ENCODE data around the gene AIFM1.

- TF ChIP-seq TCF4 (CRISPR knock-in tag; IDR thresholded peaks at IDR 0.05; ENCODE audit: borderline replicate concordance): no peak
- TF ChIP-seq ZC3H10 (CRISPR knock-in tag; IDR thresholded peaks at IDR 0.05): no peak
- TF ChIP-seq CSRNP3 (CRISPR knock-in tag; IDR thresholded peaks at IDR 0.05): no peak
- no peak for TF ChIP-seq ZNF8 (CRISPR knock-in tag; IDR thresholded peaks at IDR 0.05)
- TF ChIP-seq PPARA (CRISPR knock-in tag; IDR thresholded peaks at IDR 0.05; ENCODE audit: borderline replicate concordance): no peak
- TF ChIP-seq PATZ1 (CRISPR knock-in tag; IDR thresholded peaks at IDR 0.05; ENCODE audit: borderline replicate concordance): no peak
- TF ChIP-seq TSHZ2 (CRISPR knock-in tag; IDR thresholded peaks at IDR 0.05): no peak
These were observed 20.5 kb downstream of the AIFM1 start for GRCh38 chrX:130145123-130145522.
